ENCODE data around the gene PSMB4. TPM values are rescaled to one million over a fixed set of nuclear protein-coding genes. Genes with fewer than 3 reads are reported as not detected.
"Not testable (repeated sequence)": the region's sequence is repeated elsewhere in the genome, so short reads cannot be mapped to it uniquely, and the experiment has no call there.

Gene PSMB4
- total RNA-seq, 1 experiment from 2014 or later = 518 TPM

DNA sequence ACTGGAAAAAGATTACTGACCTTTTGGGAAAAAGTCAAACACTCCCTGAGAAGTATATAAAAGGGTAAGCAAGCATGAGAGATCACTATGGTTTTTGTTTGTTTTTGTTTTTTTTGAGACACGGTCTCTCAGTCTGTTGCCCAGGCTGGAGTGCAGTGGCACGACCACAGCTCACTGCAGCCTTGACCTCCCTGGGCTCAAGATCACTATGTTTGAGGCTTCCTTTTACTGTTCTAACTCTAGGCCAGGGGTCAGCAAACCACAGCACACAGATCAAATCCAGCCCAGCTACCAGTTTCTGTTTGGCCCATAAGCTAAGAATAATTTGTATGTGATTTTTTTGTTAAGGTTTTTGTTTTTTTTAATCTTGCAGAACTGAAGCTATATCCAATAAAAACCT, 25.7 kb downstream of the PSMB4 start:
- DNase-seq (ENCODE audit: low spot score) = no peak
- in situ Hi-C loops (cut with HindIII; ENCODE audit: low sequenced_read_pairs) = no loop called here

DNA sequence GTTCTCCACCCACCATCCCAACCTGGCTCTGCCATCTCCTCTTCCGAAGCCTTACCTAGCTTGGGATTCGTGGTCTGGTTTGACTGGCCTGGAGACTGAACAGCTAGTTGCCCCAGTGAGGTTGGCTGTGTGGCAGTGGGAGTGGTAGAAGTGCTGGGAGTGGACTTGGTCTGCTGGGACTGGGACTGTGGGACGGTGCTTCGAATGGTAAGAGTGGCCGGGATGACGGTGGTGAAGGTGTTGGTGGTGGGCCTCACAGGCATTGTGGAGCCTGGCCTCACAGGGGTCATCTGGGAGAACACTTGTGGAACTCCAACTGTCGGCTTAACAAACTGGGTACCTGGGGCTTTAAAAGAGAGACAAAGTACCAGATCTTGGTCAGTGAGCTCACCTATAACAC, 28.7 kb downstream of the PSMB4 start:
- DNase-seq (ENCODE audit: low spot score) = no peak
- in situ Hi-C loops (cut with HindIII; ENCODE audit: low sequenced_read_pairs) = no loop called here

DNA sequence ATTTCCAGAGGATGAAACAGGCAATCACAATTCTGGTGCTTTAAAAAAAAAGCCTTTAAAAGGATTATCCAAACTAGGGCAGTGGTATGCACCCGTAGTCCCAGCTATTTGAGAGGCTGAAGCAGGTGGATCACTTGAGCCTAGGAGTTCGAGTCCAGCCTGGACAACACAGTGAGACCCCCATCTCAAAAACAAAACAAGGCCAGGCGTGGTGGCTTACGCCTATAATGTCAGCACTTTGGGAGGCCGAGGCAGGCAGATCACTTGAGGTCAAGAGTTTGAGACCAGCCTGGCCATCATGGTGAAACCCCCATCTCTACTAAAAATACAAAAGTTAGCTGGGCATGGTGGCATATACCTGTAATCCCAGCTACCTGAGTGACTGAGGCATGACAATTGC, 34.5 kb downstream of the PSMB4 start:
- DNase-seq (ENCODE audit: low spot score); in situ Hi-C loops (cut with HindIII; ENCODE audit: low sequenced_read_pairs): not testable (repeated sequence)

DNA sequence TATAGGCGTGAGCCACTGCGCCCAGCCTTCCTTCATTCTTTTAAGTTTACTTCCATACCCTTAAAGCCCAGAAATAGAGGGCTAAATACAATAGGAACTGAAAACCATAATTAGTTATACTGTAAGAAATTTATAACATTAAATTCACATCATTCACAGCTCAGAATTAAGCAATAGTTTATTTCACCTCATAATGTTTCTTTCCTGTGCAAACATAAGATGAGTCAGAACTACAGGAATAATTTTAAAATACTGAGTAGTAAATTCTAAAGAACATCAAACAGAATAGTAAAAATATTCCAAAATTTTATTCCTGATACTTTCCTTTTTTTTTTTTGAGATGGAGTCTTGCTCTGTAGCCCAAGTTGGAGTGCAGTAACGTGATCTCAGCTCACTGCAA, 35.8 kb downstream of the PSMB4 start:
- no peak for DNase-seq (ENCODE audit: low spot score)
- in situ Hi-C loops (cut with HindIII; ENCODE audit: low sequenced_read_pairs) = no loop called here

DNA sequence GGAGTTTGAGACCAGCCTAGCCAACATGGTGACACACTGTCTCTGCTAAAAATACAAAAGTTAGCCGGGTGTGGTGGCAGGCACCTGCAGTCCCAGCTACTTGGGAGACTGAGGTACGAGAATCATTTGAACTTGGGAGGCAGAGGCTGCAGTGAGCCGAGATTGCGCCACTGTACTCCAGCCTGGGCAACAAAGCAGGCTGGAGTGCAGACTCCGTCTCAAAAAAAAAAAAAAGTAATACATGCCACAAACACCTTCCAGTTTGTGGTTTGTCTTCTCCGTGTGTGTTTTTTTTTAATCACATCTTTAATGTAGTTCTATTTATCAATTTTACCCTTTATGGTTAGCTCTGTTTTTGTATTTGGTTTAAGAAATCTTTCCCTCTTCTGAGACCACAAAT, 37.6 kb downstream of the PSMB4 start:
- no peak for DNase-seq (ENCODE audit: low spot score)
- in situ Hi-C loops (cut with HindIII; ENCODE audit: low sequenced_read_pairs) = no loop called here

DNA sequence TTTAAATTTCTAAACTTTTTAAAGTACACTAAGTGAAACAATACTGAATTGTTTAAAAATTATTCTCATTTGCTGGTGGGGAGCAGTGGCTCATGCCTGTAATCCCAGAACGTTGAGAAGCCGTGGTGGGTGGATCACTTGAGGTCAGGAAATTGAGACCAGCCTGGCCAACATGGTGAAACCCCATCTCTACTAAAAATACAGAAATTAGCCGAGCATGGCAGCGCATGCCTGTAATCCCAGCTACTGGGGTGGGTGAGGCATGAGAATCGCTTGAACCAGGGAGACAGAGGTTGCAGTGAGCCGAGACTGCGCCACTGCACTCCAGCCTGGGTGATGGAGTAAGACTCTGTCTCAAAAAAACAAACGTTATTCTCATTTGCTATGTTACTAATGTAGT, 38.0 kb downstream of the PSMB4 start:
- in situ Hi-C loops (cut with HindIII; ENCODE audit: low sequenced_read_pairs) = not testable (repeated sequence)

DNA sequence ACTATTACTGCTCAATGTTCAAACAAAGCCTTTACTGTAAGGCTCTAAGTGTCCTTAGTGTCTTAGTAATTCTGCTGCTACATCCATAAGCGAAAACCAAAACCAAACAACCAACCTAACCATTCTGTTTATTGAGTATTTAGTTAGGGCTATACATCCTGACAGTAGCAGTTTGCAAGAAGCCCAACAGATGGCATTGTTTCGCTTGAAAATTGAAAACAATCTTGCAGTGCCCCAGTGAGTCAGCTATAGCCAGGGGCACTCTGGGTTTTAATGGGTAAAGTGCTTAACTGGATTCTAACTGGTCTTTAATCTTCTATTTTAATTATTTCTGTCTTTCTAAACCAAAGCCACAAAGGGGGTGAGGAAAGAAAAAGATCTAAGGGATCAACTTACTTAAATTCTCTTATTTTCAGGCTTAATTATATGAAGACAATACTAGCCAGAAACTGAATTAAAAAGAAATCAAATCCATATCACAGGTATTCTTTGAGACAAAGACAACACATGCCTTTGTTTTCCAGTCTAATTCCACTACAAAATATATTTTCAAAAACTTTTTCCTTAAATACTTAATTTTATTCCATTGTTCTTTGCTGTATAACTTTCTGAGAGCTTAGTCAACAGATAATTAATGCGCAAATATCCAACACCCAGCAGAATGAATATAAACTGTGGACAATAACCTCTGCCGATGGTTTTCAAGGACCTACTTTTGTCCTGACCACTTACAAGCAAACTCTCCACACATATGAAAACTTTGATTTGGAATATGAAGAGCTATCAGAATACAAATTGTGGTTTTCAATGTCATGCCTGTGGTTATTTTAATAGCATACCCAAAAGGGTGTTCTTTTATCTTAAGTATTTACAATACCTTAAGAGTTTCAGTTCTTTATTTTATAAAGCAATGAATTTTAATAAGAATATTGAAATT, 44.7 kb downstream of the PSMB4 start:
- in situ Hi-C loops (cut with HindIII; ENCODE audit: low sequenced_read_pairs) = no loop called here
- DNase-seq (ENCODE audit: low spot score) = peak; percentile 85

More for the DNA sequence above, 38.0 kb downstream of the PSMB4 start:
- not testable (repeated sequence) for DNase-seq (ENCODE audit: low spot score)

DNA sequence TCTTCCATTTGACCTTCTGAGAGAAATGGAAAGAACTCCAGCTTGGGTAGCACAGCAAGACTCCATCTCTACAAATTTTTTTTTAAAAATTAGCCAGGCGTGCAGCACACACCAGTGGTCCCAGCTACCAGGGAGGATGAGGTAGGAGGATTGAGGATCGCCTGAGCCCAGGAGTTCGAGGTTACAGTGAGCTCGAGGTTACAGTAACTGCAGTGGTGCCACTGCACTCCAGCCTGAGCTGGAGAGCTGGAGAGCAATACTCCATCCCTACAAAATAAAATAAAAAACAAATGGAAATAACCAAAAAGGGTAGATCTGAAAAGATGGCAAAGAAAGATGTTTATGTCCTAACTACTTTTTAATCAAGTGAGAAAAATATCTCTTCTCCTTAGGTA, 45.4 kb downstream of the PSMB4 start:
- in situ Hi-C loops (cut with HindIII; ENCODE audit: low sequenced_read_pairs) = no loop called here
- no peak for DNase-seq (ENCODE audit: low spot score)

DNA sequence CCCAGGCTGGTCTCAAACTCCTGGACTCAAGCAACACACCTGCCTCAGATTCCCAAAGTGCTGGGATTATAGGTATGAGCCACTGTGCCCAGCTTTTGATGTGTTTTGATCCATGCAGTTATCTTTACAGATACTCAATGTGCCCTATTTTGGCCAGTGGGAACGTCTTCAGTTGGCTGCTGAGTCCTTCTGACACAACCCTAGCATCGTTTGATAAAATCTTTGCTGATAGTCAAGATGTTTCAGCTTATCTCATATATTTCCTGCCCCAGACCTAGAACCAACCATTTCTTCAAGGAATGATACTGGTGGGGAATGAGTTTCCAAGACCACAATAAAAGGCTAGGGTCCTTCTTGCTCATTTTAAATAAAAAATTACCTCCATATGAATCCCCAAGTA, 48.3 kb downstream of the PSMB4 start:
- in situ Hi-C loops (cut with HindIII; ENCODE audit: low sequenced_read_pairs) = no loop called here
- no peak for DNase-seq (ENCODE audit: low spot score)

Other genes starting within 250 kb of the PSMB4 start
- not detected in 2 replicates for gene TNFAIP8L2, start 242.9 kb upstream of the PSMB4 start, total RNA-seq (2014; rRNA removed; shearing (Covaris generic))
- 6.2 and 8.9 TPM in 2 replicates for gene LYSMD1, start 233.7 kb upstream of the PSMB4 start, total RNA-seq (2014; rRNA removed; shearing (Covaris generic))
- gene SCNM1, start 233.4 kb upstream of the PSMB4 start, total RNA-seq (2014; rRNA removed; shearing (Covaris generic)) = 44.3 and 57.7 TPM in 2 replicates
- not detected in 2 replicates for gene TMOD4, start 223.6 kb upstream of the PSMB4 start, total RNA-seq (2014; rRNA removed; shearing (Covaris generic))
- 71.9 and 80.9 TPM in 2 replicates for gene VPS72, start 209.4 kb upstream of the PSMB4 start, total RNA-seq (2014; rRNA removed; shearing (Covaris generic))
- gene PIP5K1A, start 201.0 kb upstream of the PSMB4 start, total RNA-seq (2014; rRNA removed; shearing (Covaris generic)) = 39.1 and 60.1 TPM in 2 replicates
- gene PSMD4, start 144.8 kb upstream of the PSMB4 start, total RNA-seq (2014; rRNA removed; shearing (Covaris generic)) = 242 and 285 TPM in 2 replicates
- gene ZNF687, start 117.3 kb upstream of the PSMB4 start, total RNA-seq (2014; rRNA removed; shearing (Covaris generic)) = 14.6 and 20.3 TPM in 2 replicates
- 19.1 and 40.6 TPM in 2 replicates for gene PI4KB, start 72.2 kb upstream of the PSMB4 start, total RNA-seq (2014; rRNA removed; shearing (Covaris generic))
- gene RFX5, start 52.3 kb upstream of the PSMB4 start, total RNA-seq (2014; rRNA removed; shearing (Covaris generic)) = 102 and 125 TPM in 2 replicates
- 0.27 TPM in 1 of 2 replicates, not detected in the other for gene SELENBP1, start 26.9 kb upstream of the PSMB4 start, total RNA-seq (2014; rRNA removed; shearing (Covaris generic))
- gene POGZ, start 59.9 kb downstream of the PSMB4 start, total RNA-seq (2014; rRNA removed; shearing (Covaris generic)) = 6.9 and 14.0 TPM in 2 replicates
- 11.4 and 18.6 TPM in 2 replicates for gene CGN, start 111.8 kb downstream of the PSMB4 start, total RNA-seq (2014; rRNA removed; shearing (Covaris generic))
- 3.5 and 8.2 TPM in 2 replicates for gene TUFT1, start 140.7 kb downstream of the PSMB4 start, total RNA-seq (2014; rRNA removed; shearing (Covaris generic))
- gene SNX27, start 212.5 kb downstream of the PSMB4 start, total RNA-seq (2014; rRNA removed; shearing (Covaris generic)) = 25.5 and 32.7 TPM in 2 replicates